ENCODE data around the gene CCDC85C.

Gene CCDC85C

DNA sequence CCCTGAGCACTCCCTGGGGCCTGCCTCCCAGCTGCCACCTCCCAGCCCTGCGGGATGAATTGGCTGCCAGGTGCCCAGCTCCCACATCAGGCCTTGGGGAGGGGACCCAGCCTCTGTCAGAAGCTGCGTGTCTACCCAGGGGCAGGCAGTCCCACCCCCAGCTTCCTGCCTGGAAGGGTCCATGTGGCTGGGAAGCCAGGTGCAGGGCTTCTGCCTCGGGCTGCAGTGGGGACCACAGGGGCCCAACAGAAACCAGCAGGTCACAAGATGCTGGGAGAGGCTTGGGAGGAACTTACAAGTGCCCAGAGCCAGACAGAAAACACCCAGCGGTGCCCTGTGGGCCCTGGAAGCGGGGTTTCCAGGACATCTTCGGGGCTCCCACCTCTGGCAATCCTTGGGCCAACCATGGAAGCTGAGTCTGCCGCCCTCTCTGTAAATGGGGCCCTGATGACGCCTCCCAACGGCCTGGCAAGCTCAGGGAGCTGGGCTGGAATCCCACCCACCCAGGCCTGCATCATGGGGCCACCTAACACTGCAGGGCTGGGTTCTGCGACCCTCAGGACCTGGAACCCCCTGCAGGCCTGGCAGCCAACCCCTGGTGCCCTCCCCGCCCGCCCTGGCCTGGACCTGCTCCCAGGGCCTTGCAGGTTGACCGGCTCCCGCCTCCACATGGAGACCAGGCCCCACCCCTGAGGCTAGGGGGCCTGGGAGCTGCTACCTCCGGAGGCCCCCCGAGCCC is 86.2 kb downstream of the CCDC85C start:
- in situ Hi-C loops (cut with MboI; ENCODE audit: low pct_unique_long_range_greater_than_20kb, low sequenced_read_pairs, unreplicated experiment): no loop called here
- TF ChIP-seq, protein P1, sequence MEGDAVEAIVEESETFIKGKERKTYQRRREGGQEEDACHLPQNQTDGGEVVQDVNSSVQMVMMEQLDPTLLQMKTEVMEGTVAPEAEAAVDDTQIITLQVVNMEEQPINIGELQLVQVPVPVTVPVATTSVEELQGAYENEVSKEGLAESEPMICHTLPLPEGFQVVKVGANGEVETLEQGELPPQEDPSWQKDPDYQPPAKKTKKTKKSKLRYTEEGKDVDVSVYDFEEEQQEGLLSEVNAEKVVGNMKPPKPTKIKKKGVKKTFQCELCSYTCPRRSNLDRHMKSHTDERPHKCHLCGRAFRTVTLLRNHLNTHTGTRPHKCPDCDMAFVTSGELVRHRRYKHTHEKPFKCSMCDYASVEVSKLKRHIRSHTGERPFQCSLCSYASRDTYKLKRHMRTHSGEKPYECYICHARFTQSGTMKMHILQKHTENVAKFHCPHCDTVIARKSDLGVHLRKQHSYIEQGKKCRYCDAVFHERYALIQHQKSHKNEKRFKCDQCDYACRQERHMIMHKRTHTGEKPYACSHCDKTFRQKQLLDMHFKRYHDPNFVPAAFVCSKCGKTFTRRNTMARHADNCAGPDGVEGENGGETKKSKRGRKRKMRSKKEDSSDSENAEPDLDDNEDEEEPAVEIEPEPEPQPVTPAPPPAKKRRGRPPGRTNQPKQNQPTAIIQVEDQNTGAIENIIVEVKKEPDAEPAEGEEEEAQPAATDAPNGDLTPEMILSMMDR (IDR thresholded peaks at IDR 0.05; ENCODE audit: extremely low read depth, insufficient read depth, missing control alignments): no peak
- no peak for DNase-seq (ENCODE audit: low spot score)

DNA sequence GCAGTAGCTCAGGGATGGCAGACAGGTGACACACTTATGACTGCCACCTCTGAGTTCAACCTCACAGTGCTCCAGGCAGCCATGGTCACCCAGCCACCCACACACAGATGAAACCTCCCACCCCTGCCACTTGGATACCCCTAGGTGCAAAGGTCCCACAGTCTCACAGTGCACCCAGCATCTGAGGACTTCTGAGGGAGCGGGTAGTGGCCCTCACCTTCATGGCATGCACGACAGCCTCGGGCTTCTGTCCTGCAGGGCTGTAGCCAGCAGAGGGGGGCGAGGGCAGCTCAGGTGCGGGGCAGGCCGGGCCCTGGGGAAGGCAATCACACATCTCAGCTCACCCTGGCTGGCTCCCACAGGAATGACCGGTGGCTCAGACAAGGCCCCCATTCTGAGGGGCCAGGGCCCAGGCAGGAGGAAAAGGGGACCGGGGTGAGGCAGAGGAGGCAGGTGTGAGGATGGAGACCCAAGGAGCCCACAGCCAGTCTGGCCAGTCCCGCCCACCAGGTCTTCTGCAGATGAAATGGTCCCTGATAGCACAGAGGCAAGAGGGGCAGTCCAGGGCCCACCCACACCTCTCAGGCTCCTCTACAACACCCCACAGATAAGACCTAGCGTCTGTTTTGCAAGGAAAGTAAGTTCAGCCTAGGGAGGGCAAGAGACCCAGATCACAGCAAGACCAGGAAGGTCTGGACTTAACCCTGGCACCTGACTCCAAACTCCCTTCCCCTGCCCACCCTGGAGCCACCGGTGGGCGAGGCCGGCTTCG is 87.0 kb downstream of the CCDC85C start:
- no peak for DNase-seq (ENCODE audit: low spot score)
- TF ChIP-seq, protein P1 (IDR thresholded peaks at IDR 0.05; ENCODE audit: extremely low read depth, insufficient read depth, missing control alignments): no peak
- in situ Hi-C loops (cut with MboI; ENCODE audit: low pct_unique_long_range_greater_than_20kb, low sequenced_read_pairs, unreplicated experiment): no loop called here

DNA sequence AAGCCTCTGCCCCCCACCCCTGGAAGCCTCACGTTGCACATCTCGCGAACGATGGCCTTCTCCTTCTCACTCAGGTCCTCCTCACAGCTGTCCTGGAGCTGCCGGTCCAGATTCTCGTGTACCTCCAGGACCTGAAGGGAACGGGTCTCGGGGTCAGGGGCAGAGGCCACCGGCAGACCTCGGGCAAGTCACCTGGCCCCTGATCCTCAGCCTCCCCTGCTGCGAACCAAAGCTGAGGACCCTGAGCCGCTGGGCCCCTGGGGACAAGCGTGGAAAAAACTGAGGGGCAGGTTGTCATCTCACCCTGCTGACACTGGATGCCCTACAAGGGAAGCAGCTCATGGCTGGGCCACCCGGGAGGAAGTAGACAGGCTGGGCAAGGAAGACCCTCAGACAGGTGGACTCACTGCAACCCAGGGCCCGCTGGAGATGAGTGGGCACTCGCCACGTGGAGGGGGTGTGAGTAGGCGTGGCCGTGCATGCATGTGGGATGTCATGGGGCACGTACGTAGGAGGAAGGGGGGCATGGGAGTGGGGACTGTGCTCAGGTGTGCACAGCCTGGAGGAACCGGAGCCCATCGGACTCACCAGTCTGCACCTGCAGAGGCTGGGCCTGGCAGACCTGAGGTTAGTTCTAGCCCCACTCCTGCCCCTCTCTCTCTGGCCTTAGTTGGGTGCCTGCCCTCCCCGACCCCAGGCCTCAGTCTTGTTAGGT is 87.7 kb downstream of the CCDC85C start:
- in situ Hi-C loops (cut with MboI; ENCODE audit: low pct_unique_long_range_greater_than_20kb, low sequenced_read_pairs, unreplicated experiment): no loop called here
- TF ChIP-seq, protein P1 (IDR thresholded peaks at IDR 0.05; ENCODE audit: extremely low read depth, insufficient read depth, missing control alignments): no peak
- DNase-seq (ENCODE audit: low spot score): no peak

DNA sequence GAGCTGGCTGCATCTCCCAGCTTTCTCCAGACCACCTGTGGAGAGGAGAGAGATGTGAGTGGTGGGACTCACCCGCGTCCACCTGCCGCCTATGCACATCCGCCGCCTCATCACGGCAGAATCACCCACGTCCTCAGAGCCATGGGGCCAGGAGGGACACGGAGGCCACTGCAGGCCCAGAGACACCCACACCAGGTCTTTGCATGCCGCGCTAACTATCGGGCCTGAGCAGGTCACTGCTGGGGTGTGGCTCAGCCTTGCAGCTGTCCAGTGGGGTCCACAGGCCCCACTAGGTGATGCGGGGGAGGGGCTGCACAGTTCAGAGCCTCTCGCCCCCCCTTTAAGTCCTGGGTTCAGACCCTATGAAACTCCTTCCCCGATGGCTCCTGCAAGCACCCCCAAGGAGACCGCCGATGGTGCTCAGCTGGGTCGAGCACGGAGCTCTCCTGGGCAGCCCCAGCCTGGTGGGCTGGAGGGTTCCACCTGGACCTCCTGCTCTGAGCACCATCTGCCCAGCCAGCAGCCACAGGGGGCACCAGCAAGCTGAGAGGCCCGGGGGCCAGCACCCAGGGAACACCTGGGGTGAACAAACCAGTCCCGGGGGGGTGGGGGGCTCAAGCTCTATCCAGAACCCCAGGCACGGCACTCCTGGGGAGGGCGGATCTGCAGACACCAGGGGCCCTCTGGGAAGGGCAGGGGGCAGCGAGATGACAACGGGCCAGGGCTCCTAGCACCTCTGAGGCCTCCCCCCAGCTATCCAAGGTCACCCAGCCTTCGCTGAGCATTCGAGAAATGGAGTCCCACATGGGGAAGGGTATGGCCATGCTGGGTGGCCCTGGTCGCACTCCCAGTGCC is 88.5 kb downstream of the CCDC85C start:
- TF ChIP-seq, protein P1 (IDR thresholded peaks at IDR 0.05; ENCODE audit: extremely low read depth, insufficient read depth, missing control alignments): no peak
- in situ Hi-C loops (cut with MboI; ENCODE audit: low pct_unique_long_range_greater_than_20kb, low sequenced_read_pairs, unreplicated experiment): no loop called here
- DNase-seq (ENCODE audit: low spot score): no peak

DNA sequence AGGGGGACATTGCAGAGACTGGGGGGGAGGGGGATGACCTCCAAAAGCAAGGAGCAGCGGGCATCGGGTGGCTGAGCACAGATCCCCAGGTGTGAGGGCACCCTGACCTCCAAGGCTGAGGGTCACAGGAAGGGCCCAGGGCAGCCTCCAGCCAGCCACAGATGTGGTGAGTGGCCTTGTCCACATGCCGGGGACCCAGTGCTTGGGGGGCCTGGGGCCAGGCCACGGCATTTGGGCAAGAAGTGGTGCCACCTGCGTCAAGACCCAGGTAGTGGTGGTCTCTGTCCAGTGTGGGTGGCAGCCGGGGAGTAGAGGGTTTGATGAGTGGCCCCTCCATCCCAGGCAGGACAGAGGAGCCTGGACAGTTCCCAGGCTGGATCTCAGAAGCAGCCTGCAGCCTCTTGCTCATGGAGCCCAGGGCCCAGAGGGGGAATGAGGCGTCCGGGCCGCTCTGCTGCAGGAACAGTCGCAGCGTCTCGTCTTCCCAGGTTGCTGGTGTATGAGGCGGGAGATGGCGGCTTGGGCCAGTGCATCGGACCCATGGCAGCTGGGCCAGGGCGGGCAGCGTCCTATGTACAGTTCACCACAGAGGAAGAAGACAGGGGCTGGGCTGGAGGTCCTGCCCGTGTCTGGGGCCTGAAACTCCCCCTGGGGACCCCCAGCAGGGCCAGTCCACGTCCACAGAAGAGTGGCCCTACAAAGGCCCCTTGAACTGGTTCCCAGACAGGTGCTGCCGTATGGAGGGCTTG is 89.3 kb downstream of the CCDC85C start:
- in situ Hi-C loops (cut with MboI; ENCODE audit: low pct_unique_long_range_greater_than_20kb, low sequenced_read_pairs, unreplicated experiment): no loop called here
- TF ChIP-seq, protein P1 (IDR thresholded peaks at IDR 0.05; ENCODE audit: extremely low read depth, insufficient read depth, missing control alignments): no peak
- DNase-seq (ENCODE audit: low spot score): no peak
